Right lobe of liver (tissue), 6 donors: ENCODE data around the gene NAV2. TPM values are rescaled to one million over a fixed set of nuclear protein-coding genes. Genes with fewer than 3 reads are reported as not detected.

Source experiments
- ATAC-seq, 4 donors: fragments of 200-7000 bp; cut with Tn5 transposase; one replicate each; pipeline ENCODE4 v1.9.1; 2020; ENCODE audit warnings: mild to moderate bottlenecking in 4 of 4, moderate library complexity in 4 of 4
- DNase-seq, 3 donors: peaks; one replicate each; pipeline ENCODE4 v3.0.0-alpha.2; 2020
- H3K27ac ChIP-seq, 3 donors: fragments of 200-600 bp; one replicate each; pipeline ENCODE4 v1.8.0; 2022
- H3K27me3 ChIP-seq, 2 donors: fragments of 200-600 bp; one replicate each; pipeline ENCODE4 v1.8.0; 2022
- H3K36me3 ChIP-seq, 4 donors: fragments of 200-600 bp; sonication (generic) in 1 of 4; one replicate each; pipeline versions ENCODE4 v1.5.1 to v1.8.0; 2017 to 2022; ENCODE audit warnings: control low read depth in 1 of 4
- H3K4me1 ChIP-seq, 4 donors: fragments of 200-600 bp; sonication (generic) in 1 of 4; one replicate each; pipeline versions ENCODE4 v1.5.1 to v1.8.0; 2017 to 2022; ENCODE audit warnings: control low read depth in 1 of 4
- H3K4me3 ChIP-seq, 3 donors: fragments of 200-600 bp; one replicate each; pipeline ENCODE4 v1.8.0; 2022
- H3K9me3 ChIP-seq, 4 donors: fragments of 200-600 bp; sonication (generic) in 1 of 4; one replicate each; pipeline versions ENCODE4 v1.5.1 to v1.8.0; 2017 to 2022; ENCODE audit warnings: control low read depth in 1 of 4
- POLR2A ChIP-seq: fragments of 450-650 bp; IDR thresholded peaks from one replicate; pipeline ENCODE4 v1.6.1; 2017; ENCODE audit warnings: antibody characterized with exemption, mild to moderate bottlenecking
- WGBS: methylation state at CpG from one replicate; pipeline ENCODE4 v1.1.6; 2018; ENCODE audit warnings: low coverage, low lambda C conversion rate; ENCODE audit not compliant: insufficient coverage; ENCODE audit errors: missing lambda C conversion rate; 5-methylcytosine and 5-hydroxymethylcytosine counted together
- intact Hi-C, 2 donors: fragments of 100-400 bp; cut with DNase I; formaldehyde crosslinking; loops; one replicate each; pipeline versions ENCODE4 v1.11.2 to v1.14.1; 2022
- total RNA-seq, 6 experiments: library from RNA; depleted of rRNA in 2 of 6; stranded (reverse); fragments of >200 nt in 2 of 6; fragmentation: NEBNext Ultra II Directional in 3 of 6; extraction: Animal tissue kit (Norgen Biotek cat#: 25700) in 3 of 6; gene quantifications; one replicate each; pipeline versions ENCODE4 v1.1.0 to v1.2.4, GENCODE V29; 2016 to 2023
- TF ChIP-seq, protein P1 (sequence below), 4 donors: fragments of 200-600 bp in 3 of 4; fragments of 450-650 bp in 1 of 4; IDR thresholded peaks; one replicate each; pipeline versions ENCODE4 v1.5.1 to v1.8.0; 2016 to 2022; ENCODE audit warnings: antibody characterized with exemption in 4 of 4, mild to moderate bottlenecking in 2 of 4
- donor health status: DM: no; HTN: yes; CAD: no.
- donor health status: DM: no; HTN: no; CAD: no.
- donor health status: DM: no; HTN: no; CAD: no.
- donor health status: DM: no; HTN: yes; CAD: no.
- donor health status: DM: no; HTN: yes; CAD: no.

Gene NAV2
- total RNA-seq, 6 experiments from 2014 or later, result 15.5 to 69.2 (median 37.1) TPM

DNA sequence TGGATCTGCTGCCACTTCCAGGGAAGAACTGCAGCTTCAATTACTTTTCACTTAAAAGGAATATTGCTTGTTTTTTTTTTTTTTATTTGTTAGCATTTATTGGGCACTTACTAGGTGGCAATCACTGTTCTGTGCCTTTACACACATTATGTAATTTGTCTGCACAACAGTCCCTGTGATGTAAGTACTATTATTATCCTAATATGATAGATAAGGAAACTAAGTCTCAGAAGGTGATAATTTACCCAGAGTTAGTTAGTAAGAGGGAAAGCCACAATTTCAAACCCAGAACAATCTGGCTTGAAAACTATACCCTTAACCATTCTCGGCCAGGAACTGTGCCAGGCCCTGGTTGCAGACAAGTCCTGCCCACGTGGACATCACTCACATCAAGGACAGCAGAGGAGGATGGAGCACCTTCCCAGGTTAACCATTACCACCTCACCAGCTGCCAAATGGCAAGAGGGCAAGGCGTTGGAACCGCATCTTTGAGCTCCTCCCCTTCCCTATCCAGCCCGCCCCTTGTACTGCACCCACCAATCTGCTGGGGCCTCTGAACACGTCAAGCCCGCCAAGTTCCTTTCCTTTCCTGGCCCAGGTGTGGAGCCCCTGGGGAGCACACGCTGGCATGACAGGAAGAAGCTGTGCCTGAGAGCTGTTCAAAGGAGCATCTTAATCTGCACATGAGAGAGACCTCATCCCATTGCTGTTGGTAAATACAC, 78.4 kb downstream of the NAV2 start:
- peak; percentile 85 to 97 (median 94) for ATAC-seq
- 41% methylated on average over 8 of the region's 8 CpGs for WGBS
- H3K4me1 ChIP-seq, result peaks cover 0 to 30% (median 15%) of the 10 kb centered on the region in 4 donors

DNA sequence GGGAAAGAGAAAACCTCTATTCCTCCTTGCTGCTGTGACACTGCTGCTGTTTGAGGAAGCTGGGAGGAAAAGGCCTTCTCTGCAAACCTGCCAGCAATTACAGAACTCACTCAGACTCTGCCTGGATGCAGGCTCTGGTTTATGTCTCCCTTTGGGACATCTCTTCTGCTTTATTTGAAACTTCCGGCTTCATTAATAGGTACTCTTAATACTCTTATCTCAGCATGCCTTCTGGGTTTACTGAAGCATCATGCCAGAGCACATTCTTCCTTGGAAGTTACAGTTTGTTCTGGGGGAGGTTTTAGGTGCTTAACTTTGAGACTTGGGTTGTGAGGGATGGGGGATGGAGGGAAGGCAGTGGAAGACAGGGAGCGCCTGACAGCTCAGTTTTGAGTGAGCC, 79.9 kb downstream of the NAV2 start:
- intact Hi-C loops, result no loop called here
- no peak for DNase-seq

More for the DNA sequence above, 78.4 kb downstream of the NAV2 start:
- TF ChIP-seq POLR2A, result peak; percentile 20
- TF ChIP-seq, protein P1, sequence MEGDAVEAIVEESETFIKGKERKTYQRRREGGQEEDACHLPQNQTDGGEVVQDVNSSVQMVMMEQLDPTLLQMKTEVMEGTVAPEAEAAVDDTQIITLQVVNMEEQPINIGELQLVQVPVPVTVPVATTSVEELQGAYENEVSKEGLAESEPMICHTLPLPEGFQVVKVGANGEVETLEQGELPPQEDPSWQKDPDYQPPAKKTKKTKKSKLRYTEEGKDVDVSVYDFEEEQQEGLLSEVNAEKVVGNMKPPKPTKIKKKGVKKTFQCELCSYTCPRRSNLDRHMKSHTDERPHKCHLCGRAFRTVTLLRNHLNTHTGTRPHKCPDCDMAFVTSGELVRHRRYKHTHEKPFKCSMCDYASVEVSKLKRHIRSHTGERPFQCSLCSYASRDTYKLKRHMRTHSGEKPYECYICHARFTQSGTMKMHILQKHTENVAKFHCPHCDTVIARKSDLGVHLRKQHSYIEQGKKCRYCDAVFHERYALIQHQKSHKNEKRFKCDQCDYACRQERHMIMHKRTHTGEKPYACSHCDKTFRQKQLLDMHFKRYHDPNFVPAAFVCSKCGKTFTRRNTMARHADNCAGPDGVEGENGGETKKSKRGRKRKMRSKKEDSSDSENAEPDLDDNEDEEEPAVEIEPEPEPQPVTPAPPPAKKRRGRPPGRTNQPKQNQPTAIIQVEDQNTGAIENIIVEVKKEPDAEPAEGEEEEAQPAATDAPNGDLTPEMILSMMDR (IDR thresholded peaks at IDR 0.05), result no peak
- Histone ChIP-seq H3K27ac (peak overlapping the region in 2 of 3 donors; percentile 37 to 58), H3K27me3 (no peaks in the 10 kb centered on the region), H3K4me3 (peak overlapping the region in 1 of 3 donors; percentile 25), H3K36me3 (no peaks in the 10 kb centered on the region), H3K9me3 (no peaks in the 10 kb centered on the region)
- intact Hi-C loops, result no loop called here
- peak; percentile 78 to 91 (median 89) for DNase-seq

GRCh38 chr11:19793326-19793725, 80.7 kb downstream of the NAV2 start:
- no peaks in the 10 kb centered on the region for H3K27me3 ChIP-seq
- intact Hi-C loops, result no loop called here
- no peaks in the 10 kb centered on the region for H3K9me3 ChIP-seq
- ATAC-seq (no peak), DNase-seq (no peak)
- peaks cover 0 to 30% (median 15%) of the 10 kb centered on the region in 4 donors for H3K4me1 ChIP-seq
- TF ChIP-seq POLR2A, result no peak
- TF ChIP-seq, protein P1 (IDR thresholded peaks at IDR 0.05), result no peak
- 47% methylated on average over 3 of the region's 3 CpGs for WGBS
- H3K27ac ChIP-seq, result no peak overlapping the region
- H3K36me3 ChIP-seq, result no peaks in the 10 kb centered on the region
- H3K4me3 ChIP-seq, result no peak overlapping the region

More for the DNA sequence above, 79.9 kb downstream of the NAV2 start:
- TF ChIP-seq, protein P1 (IDR thresholded peaks at IDR 0.05), result no peak
- H3K27me3 ChIP-seq, result no peaks in the 10 kb centered on the region
- no peak overlapping the region for H3K4me3 ChIP-seq
- peaks cover 0 to 30% (median 15%) of the 10 kb centered on the region in 4 donors for H3K4me1 ChIP-seq
- 64% methylated on average over 2 of the region's 2 CpGs for WGBS
- no peak overlapping the region for H3K27ac ChIP-seq
- H3K36me3 ChIP-seq, result no peaks in the 10 kb centered on the region
- H3K9me3 ChIP-seq, result no peaks in the 10 kb centered on the region
- ATAC-seq, result no peak

DNA sequence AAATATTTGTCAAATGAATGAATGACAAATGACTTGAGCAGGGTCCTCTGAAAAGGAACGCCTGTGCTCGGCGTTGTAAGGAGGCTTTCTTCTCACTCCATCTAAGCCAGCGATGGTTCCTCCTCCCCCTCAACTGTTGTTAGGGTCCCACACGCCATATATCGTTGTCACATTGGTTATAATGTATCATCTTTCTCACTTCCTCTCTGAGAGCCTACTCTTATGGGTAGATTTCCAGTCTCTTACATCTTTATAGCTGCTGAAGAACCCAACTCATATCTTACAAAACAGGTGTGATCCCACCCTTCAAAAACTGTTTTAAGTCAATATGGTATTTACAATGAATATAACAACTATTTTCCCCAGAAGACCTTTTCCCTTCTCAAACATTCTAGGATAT, 81.5 kb downstream of the NAV2 start:
- no peaks in the 10 kb centered on the region for H3K27me3 ChIP-seq
- ATAC-seq, result no peak
- no peak overlapping the region for H3K27ac ChIP-seq
- H3K9me3 ChIP-seq, result no peaks in the 10 kb centered on the region
- no peak for DNase-seq
- H3K36me3 ChIP-seq, result no peaks in the 10 kb centered on the region
- H3K4me1 ChIP-seq, result peaks cover 0 to 34% (median 17%) of the 10 kb centered on the region in 4 donors
- intact Hi-C loops, result no loop called here
- WGBS, result 86% methylated on average over 5 of the region's 6 CpGs
- TF ChIP-seq, protein P1 (IDR thresholded peaks at IDR 0.05), result no peak
- no peak for TF ChIP-seq POLR2A
- no peak overlapping the region for H3K4me3 ChIP-seq
